NCI-H460 (cell line): Measurements from ENCODE around the gene ACTN3. TPM values are rescaled to one million over a fixed set of nuclear protein-coding genes. Genes with fewer than 3 reads are reported as not detected.
A peak's percentile ranks its signal among the peaks of the same experiment; 100 is the strongest.
"Not testable (repeated sequence)": the region's sequence is repeated elsewhere in the genome, so short reads cannot be mapped to it uniquely, and the experiment has no call there.

Experiments
- DNase-seq: peaks from one replicate; pipeline ENCODE4 v3.0.0-alpha.2; 2016; ENCODE audit warnings: low read depth; ENCODE audit errors: extremely low read depth
- total RNA-seq: library from RNA; depleted of rRNA; stranded (reverse); fragments of >200 nt; shearing (Covaris generic); gene quantifications from 2 replicates; pipeline ENCODE4 v1.2.3, GENCODE V29; 2014; rRNA removed

Gene ACTN3
- total RNA-seq, 1 experiment from 2014 or later = not detected

- DNase-seq = peak; percentile 90
Observed at GRCh38 chr11:66592457-66593302, 46.0 kb downstream of the ACTN3 start, which contains the start of the genes CCDC87 and CCS. Gene CCDC87 (minus strand): TSS chr11:66593063. CDS start chr11:66593015, 48 bp downstream. Gene CCS (plus strand): TSS chr11:66593185. CDS start chr11:66593262, 77 bp downstream.

GRCh38 chr11:66593303-66593635 lies 46.6 kb downstream of the ACTN3 start:
- DNase-seq = no peak

GRCh38 chr11:66593650-66594049 lies 46.9 kb downstream of the ACTN3 start:
- DNase-seq = no peak

- DNase-seq = no peak
Observed at GRCh38 chr11:66595245-66595904, 48.7 kb downstream of the ACTN3 start.

- no peak for DNase-seq
Observed at GRCh38 chr11:66598993-66599392, 52.3 kb downstream of the ACTN3 start.

GRCh38 chr11:66600219-66600618 lies 53.5 kb downstream of the ACTN3 start:
- DNase-seq = no peak

GRCh38 chr11:66600631-66601233 lies 54.0 kb downstream of the ACTN3 start:
- no peak for DNase-seq

- no peak for DNase-seq
Observed at GRCh38 chr11:66603072-66603471, 56.4 kb downstream of the ACTN3 start.

GRCh38 chr11:66604155-66604554 lies 57.5 kb downstream of the ACTN3 start:
- no peak for DNase-seq

- DNase-seq = not testable (repeated sequence)
Observed at GRCh38 chr11:66606608-66607007, 59.9 kb downstream of the ACTN3 start.

GRCh38 chr11:66607126-66607834 lies 60.6 kb downstream of the ACTN3 start:
- no peak for DNase-seq

- DNase-seq = no peak
Observed at GRCh38 chr11:66609721-66610617, 63.3 kb downstream of the ACTN3 start.

- DNase-seq = no peak
Observed at GRCh38 chr11:66612458-66612857, 65.8 kb downstream of the ACTN3 start.

Other genes with a start within 250 kb of the ACTN3 start
- not detected in 2 replicates for gene CD248, start 229.9 kb upstream of the ACTN3 start, total RNA-seq
- 18.7 and 23.9 TPM in 2 replicates for gene RIN1, start 210.5 kb upstream of the ACTN3 start, total RNA-seq
- 35.3 and 44.2 TPM in 2 replicates for gene BRMS1, start 201.8 kb upstream of the ACTN3 start, total RNA-seq
- gene B4GAT1, start 199.3 kb upstream of the ACTN3 start, total RNA-seq = 15.0 and 16.9 TPM in 2 replicates
- 4.6 and 4.7 TPM in 2 replicates for gene SLC29A2, start 175.1 kb upstream of the ACTN3 start, total RNA-seq
- not detected in 2 replicates for gene NPAS4, start 125.9 kb upstream of the ACTN3 start, total RNA-seq
- gene MRPL11, start 108.1 kb upstream of the ACTN3 start, total RNA-seq = 66.8 and 90.4 TPM in 2 replicates
- gene PELI3, start 80.0 kb upstream of the ACTN3 start, total RNA-seq = 2.7 and 3.2 TPM in 2 replicates
- 30.8 and 31.9 TPM in 2 replicates for gene DPP3, start 66.5 kb upstream of the ACTN3 start, total RNA-seq
- 13.7 and 16.7 TPM in 2 replicates for gene BBS1, start 36.3 kb upstream of the ACTN3 start, total RNA-seq
- 8.0 and 13.7 TPM in 2 replicates for gene ZDHHC24, start 855 bp upstream of the ACTN3 start, total RNA-seq
- gene CTSF, start 21.7 kb downstream of the ACTN3 start, total RNA-seq = 9.0 and 9.5 TPM in 2 replicates
- 0.37 and 0.52 TPM in 2 replicates for gene CCDC87, start 46.2 kb downstream of the ACTN3 start, total RNA-seq
- gene CCS, start 46.3 kb downstream of the ACTN3 start, total RNA-seq = 13.7 and 14.7 TPM in 2 replicates
- 36.9 and 38.1 TPM in 2 replicates for gene RBM14, start 69.7 kb downstream of the ACTN3 start, total RNA-seq
- 64.3 and 69.4 TPM in 2 replicates for gene RBM4, start 91.8 kb downstream of the ACTN3 start, total RNA-seq
- gene RBM4B, start 131.0 kb downstream of the ACTN3 start, total RNA-seq = 14.1 and 17.2 TPM in 2 replicates
- gene SPTBN2, start 182.3 kb downstream of the ACTN3 start, total RNA-seq = 17.0 and 17.4 TPM in 2 replicates